IPS DF 19.7 (cell line): ENCODE measurements around the gene NCCRP1.

Experiments used
- DNase-seq: peaks from one replicate; pipeline ENCODE4 v3.0.0-alpha.2; 2013; ENCODE audit warnings: low read depth, low spot score

Gene NCCRP1

GRCh38 chr19:39180749-39181148 is 16.0 kb upstream of the NCCRP1 start:
- no peak for DNase-seq

GRCh38 chr19:39181500-39182173 is 15.1 kb upstream of the NCCRP1 start:
- no peak for DNase-seq

GRCh38 chr19:39182174-39182505 is 14.6 kb upstream of the NCCRP1 start:
- DNase-seq = no peak

GRCh38 chr19:39183104-39183503 is 13.7 kb upstream of the NCCRP1 start:
- DNase-seq = no peak

DNA sequence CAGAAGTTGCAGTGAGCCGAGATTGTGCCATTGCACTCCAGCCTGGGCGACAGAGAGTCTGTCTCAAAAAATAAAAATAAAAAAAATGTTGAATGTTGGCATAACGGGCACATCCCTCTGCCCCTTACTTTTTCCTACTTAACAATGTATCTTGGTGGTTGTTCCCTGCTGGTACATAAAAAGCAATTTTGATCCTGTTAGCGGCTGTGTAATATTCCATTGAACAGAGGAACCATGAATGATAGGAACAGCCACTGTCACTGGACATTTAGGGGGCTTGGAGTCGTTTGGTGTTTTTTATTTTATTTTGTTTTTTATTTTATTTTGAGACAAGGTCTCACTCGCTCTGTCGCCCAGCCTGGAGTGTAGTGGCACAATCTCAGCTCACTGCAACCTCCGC is 10.4 kb upstream of the NCCRP1 start:
- no peak for DNase-seq

DNA sequence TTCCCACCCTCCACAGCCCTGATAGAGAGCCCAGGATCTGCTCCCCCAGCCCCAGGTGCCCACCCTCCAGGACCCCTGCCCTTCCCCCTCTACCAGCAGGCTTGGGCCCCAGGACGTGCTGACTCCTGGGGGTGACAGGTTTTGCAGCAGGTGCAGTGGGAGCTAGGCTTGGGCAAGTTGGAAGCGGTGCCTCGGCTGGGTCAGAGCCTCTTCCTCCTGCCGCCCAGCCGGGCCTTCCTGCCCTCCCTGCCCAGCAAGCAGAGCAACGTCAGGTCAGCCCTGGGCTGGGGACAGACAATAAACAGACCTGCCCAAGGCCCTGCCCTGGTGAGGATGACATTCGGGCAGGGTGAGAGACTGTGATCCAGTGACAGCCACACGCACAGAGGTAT is 9.2 kb upstream of the NCCRP1 start:
- no peak for DNase-seq

DNA sequence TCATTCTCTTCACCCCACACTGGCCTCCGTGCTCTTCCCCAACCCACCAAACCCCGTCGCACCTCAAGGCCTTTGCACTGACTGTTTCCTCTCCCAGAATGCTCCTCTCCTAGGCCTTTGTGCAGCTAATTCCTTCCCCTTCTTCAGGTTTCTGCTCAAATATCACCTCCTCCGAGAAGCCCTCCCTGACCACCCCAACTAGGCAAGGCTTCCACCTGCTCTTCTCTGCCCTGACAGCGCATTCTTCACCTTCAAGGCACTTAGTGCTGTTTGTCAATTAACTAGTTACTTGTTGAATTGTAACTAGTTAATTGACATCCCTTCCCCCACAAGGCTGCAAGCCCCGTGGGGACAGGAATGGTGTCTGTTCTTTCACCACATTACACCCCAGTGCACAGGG is 7.8 kb upstream of the NCCRP1 start:
- no peak for DNase-seq

- no peak for DNase-seq
These were observed 6.0 kb upstream of the NCCRP1 start for GRCh38 chr19:39190768-39191167.

DNA sequence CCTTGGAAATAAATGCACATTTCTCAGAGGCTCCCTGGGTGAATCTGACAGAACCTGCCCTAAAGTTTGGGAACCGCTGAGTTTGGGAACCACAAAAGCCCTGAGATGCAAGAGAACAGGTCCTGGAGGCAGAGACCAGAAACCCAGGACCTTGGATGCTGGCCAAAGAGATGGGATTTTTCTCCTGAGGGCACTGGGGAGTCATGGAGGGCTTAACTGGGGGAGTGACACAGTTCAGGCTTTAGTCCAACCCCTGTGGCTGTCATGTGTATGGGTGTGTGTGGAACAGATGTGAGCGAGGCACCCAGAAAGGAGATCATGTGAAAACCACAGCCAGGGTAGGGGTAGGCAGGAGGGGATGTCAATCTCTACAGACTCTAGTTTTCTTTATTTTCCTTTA is 3.9 kb upstream of the NCCRP1 start:
- DNase-seq = no peak

- no peak for DNase-seq
These were observed 3.0 kb upstream of the NCCRP1 start for GRCh38 chr19:39193803-39194202.

DNA sequence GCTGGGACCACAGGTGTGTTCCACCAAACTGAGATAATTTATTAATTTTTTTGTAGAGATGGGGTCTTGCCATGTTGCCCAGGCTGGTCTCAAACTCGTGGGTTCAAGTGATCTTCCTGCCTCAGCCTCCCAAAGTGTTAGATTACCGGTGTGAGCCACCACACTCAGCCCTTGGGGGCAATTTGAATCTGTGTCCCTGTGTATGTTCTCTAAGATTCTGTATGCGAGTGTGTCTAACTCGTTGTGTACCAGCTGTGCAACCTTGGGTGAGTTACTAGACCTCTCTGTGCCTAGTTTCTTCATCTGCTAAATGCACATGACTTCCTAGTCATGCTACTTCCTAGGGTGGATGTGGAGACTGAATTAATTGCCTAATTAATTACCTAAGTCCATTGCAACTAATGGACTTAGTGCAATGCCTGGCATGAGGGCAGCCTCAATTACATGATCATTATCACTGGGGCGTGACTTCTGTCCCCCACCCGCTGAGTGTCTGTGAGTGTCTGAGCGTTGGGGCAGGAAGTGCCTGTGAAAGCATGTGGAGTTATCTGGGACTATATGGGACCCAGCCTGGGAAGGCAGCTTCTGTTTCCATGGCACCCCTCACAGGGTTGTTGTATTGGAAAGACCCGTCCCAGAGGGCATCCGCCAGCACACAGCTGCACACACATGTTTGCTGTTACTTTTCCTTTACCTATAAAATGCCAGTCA is 1.8 kb upstream of the NCCRP1 start:
- DNase-seq = no peak

- no peak for DNase-seq
These were observed 1.0 kb upstream of the NCCRP1 start for GRCh38 chr19:39195755-39196154.

DNA sequence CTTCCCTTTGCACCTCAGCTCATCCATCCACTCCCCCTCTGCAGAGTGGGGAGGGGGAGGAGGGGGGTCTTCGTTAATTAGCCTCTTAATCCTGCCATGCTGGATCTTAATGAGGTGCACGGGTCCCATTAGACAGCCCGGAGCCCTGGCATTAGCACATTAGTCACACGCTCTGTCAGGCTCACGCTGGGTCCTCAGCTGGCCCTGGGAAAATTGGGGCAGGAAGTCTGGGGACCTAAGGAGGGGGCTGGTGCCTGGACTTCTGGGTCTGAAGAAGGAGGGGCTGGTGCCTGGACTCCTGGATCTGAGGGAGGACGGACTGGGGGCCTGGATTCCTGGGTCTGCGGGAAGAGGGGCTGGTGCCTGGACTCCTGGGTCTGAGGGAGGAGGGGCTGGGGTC is 444 bp upstream of the NCCRP1 start:
- no peak for DNase-seq

DNA sequence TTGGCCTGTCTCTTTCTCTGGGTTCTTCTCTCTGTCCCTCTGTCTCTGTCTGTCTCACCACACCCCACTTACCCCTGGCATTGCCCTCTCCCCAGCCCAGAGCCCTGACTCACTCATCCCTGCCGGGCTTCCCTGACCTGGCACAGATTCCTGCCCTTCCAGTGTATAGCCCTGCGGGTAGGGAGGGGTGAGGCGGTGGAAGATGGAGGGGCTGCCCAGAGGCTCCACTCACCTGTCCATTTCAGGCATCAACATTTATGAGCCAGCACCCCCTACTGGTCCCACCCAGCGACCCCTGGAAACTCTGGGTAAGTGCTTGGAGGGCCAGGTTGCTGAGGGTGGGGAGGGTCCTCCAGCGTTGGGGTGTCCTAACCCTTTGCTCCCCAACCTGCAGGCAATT is 1.0 kb downstream of the NCCRP1 start:
- no peak for DNase-seq

GRCh38 chr19:39199025-39199424 is 2.3 kb downstream of the NCCRP1 start:
- no peak for DNase-seq

DNA sequence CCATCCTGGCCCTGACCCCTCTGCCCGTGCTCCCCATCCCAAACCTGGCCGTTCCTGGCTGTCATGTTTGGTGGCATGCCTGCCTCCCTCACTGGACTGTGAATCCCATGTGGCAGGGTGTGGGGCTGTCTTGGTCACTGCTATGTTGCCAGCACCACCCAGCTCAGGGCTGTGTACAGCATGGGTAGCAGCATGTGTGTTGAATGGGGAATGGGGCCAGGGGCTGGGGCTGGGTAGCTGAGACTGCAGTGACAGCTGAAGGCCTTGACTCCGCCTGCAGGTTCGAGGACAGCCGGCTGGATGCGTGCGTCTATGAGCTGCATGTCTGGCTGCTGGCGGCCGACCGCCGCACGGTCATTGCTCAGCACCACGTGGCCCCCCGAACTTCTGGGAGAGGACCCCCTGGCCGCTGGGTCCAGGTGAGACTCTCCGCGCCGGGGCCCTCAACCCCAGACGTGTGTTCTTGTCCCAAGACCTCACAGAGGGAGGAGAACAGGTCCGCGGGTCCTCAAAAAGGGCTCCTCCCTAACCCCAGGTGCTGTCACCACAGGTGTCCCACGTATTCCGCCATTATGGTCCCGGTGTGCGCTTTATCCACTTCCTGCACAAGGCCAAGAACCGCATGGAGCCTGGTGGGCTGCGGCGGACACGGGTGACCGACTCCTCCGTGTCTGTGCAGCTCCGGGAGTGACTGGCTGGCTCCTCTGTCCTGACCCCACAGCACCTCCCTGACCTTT is 3.5 kb downstream of the NCCRP1 start:
- no peak for DNase-seq

- no peak for DNase-seq
These were observed 4.0 kb downstream of the NCCRP1 start for GRCh38 chr19:39200803-39201115.

DNA sequence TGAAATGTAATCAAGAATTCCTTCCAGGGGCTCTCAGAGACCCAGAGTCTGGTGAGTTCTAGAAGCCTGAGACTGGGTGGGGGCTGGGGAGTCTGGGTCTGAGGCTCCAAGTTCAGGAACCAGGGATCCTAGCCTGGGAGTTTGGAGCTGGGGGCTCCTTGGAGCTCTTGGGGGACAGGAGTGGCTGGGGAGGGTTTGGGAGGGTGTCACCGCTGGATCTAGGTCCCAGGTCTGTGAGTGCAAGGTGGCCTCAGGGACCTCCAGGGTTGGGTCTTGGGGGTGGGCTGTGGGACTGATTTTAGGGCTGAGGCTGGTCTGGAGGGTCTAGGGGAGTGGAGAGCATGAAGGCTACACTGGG is 6.2 kb downstream of the NCCRP1 start:
- DNase-seq = no peak

DNA sequence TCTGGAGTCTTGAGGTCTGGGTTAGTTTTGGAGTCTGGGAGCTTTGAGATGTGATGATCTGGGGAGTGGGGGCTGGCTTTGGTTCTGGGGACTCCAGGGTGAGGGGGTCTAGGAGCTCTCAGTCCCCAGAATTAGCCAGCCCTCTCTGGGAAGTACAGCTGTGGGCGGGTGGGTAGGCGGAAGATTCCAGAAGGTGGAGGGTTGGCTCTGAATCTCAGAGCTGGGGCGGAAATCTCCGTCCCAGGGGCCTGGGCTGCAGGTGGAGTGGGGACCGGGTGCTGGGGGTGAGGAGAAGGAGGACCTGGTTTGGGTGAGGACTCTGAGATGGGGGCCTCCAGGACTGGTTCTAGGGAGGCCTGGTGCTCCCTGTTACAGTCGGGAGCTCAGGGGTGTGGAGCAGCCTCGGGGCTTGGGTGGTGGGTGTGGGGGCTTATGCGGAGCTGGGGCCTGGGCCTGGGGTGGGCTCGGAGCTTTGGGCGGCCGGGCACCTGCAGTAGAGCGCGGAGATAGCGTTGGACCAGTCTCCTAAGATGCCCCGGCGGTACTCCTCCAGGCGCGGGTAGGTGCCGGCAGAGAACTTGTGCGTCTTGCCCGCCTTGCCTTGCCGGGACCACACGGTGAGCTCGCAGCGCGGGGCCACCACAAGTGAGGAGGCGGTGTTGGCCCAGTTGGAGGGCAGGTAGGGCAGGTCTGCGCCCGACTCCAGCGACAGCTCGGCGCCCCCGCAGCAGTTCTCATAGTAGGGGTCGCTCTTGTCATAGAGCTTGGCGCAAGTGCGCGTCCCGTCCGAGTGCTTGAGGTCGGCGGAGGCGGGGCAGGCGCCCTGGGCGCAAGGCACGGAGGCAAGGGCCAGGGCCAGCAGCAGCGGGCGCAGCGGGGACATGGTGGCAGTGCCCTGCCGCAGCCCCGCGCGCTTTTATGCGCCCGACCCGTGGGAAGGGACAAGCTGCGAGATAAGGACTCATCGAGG is 6.9 kb downstream of the NCCRP1 start, which contains the start of gene SYCN:
SYCN (minus strand) TSS at position 892 of the 970 bp plus-strand sequence; CDS start at position 883, 9 bp downstream.
- DNase-seq = no peak

DNA sequence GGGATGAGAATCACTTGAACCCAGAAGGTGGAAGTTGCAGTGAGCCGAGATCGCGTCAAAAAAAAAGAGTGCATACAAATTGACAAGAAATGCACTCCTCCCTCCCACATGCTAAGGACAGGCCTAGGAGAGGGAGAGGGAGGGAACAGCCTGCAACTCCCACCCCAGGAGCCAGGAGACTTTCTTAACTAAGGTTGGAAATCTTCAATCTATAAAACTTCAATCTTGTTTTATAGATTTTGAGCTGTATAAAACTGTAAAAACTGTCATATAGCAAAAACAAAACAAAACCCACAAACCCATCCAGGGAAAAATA is 8.6 kb downstream of the NCCRP1 start:
- DNase-seq = no peak

GRCh38 chr19:39206122-39206521 is 9.4 kb downstream of the NCCRP1 start:
- no peak for DNase-seq

DNA sequence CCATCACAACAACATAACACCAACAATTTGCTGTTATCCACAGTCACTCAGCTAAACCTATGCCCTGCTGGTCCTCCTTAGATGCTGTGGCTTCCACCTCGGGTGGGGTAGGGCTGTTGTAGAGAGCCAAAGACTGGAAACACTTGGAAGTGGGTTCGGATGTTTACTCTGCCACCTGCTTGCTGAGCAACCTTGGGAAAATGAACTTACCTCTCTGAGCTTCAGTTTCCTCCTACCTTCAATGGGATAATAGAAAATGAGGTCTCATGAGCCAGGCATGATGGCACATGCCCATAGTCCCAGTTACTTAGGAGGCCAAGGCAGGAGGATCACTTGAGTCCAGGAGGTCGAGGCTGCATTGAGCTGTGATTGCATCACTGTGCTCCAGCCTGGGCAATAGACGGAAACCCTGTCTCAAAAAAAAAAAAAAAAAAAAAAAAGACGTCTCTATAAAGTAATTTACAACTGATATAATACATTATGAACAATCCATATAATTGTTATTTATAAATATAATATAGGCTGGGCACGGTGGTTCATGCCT is 10.6 kb downstream of the NCCRP1 start:
- no peak for DNase-seq
